HG03064 (cell line): ENCODE results near the gene ZNF774.
"Not testable (repeated sequence)": the region's sequence is repeated elsewhere in the genome, so short reads cannot be mapped to it uniquely, and the experiment has no call there.

Experiments used
- ATAC-seq: cut with Tn5 transposase; IDR thresholded peaks from one replicate; pipeline ENCODE4 v1.9.1; 2021; ENCODE audit warnings: low read depth; ENCODE audit not compliant: unreplicated experiment

The ZNF774 gene

DNA sequence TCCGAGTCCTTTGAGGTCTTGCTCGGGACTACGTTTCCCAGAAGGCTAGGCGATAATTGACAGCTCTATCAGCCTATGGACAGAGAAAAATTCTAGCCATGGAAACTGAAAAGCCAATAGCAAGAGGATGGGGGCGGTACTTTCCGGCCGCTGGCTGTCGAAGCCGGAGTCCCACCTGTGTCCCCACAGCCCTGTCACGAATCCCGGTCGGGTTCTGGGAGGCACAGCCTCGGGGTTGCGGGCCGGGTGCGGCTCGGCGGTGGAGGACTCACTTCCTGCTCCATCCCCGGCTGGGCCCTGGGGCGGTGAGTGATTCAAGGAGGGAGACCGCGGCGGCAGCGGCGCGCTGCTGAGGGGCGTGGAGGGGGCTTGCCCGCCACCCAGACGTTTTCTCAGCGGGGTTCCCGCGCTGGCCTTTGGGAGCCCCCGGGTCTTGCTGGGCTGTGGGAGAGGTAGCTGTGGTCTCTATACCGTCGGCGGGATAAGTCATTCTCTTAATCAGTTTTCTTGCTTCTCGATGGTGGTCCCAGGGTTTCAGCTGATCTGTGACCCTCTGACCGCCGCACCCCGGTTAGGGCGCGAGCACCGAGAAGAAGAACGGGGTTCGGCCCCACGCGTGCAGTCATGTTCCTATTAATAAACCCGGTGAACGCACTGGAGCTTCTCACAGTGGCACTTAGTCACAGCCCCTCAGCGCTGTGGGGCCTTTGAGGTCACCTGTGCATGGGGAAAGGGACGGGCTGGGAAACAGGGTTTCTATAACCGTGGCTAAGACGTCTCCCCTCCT lies at the start of gene ZNF774:
Gene ZNF774 (plus strand): TSS at position 178 of the 787 bp plus-strand sequence. CDS start 2,377 bp downstream, outside the sequence.
- ATAC-seq, result peak; percentile 97

DNA sequence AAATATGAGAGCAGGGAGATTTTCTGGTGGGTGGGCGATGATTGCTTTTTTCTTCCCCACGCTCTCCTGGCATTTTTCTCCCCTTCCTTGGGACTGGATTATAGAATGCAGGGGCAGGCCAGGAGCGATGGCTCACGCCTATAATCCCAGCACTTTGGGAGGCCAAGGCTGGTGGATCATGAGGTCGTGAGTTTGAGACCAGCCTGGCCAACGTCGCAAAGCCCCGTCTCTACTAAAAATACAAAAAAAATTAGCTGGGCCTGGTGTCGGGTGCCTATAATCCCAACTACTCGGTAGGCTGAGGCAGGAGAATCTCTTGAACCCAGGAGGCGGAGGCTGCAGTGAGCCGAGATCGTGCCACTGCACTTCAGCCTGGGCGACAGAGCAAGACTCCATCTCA lies 46.7 kb upstream of the ZNF774 start:
- not testable (repeated sequence) for ATAC-seq

DNA sequence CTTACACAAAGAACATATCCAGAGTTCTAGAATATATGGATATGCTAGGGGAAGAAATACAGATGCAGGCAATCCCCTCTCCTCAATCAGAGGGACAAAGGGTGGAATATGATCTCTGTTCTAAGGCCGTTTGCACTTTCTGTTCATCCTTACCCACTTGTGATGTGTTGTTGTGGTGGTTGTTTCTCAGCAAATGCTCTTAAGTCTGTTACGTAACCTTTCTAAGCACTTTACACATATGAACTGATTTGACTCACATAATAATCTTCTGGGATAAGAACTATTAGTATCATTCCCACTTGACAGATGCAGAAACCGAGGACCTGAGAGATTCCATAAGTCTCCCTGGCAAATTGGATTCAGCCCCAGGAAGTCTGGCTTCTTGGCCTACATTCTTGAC lies 46.2 kb upstream of the ZNF774 start:
- no peak for ATAC-seq

DNA sequence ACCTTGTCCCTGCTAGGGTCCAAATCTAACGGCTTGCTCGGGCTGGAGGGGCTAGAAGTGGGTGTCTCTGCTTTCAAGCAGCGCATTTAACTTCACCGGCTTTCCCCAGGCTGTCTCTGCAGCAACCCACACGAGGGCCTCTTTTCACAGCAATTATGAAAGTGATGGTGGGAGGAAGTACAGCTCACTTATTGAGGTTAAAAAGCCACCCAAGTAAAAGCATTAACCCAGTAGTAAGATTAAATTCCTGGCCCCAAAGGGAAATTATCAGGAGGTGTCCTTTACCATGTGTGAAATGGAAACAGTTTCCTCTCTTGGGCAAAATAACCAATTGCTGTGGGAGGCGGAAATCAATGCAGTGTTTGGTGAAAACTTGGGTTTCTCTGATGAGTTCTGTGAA lies 45.5 kb upstream of the ZNF774 start:
- no peak for ATAC-seq

DNA sequence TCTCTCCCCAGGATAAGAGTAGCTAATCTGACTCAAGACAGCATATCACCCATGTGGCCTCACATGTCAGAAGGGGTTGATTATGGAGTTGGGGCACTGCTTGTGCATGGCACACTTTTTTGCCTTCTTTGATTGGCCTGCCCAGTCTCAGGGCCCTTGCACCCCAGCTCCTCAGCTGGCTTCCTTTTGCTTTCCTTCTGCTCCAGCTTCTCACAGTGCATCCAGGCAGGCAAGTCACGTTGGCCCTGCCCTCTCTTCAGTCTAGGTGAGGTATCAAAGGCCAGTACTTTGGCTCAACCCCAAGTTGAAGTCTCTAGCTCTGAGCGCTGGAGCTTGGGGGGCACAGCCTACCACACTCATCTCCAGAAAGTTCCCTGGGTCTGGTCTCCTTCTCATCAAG lies 44.4 kb upstream of the ZNF774 start:
- ATAC-seq, result no peak

DNA sequence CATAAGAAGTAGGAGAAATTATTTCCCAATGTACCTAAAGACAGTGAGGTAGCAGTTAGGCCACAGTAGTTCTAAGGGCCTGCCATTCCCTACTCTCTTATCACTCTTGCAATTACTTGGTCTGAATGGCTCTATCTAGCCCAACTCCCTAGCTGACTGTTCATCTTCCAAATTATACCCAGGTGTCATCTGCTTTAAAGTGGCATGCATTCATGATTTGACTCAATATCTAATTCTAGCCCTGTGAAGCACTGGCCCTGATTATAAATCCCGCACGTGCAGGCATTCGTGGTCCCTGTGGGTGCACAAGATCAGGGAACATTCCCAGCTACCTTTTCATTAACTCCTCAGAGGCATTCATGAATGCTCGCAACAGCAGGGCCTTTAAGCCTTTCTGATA lies 43.1 kb upstream of the ZNF774 start:
- ATAC-seq, result no peak

DNA sequence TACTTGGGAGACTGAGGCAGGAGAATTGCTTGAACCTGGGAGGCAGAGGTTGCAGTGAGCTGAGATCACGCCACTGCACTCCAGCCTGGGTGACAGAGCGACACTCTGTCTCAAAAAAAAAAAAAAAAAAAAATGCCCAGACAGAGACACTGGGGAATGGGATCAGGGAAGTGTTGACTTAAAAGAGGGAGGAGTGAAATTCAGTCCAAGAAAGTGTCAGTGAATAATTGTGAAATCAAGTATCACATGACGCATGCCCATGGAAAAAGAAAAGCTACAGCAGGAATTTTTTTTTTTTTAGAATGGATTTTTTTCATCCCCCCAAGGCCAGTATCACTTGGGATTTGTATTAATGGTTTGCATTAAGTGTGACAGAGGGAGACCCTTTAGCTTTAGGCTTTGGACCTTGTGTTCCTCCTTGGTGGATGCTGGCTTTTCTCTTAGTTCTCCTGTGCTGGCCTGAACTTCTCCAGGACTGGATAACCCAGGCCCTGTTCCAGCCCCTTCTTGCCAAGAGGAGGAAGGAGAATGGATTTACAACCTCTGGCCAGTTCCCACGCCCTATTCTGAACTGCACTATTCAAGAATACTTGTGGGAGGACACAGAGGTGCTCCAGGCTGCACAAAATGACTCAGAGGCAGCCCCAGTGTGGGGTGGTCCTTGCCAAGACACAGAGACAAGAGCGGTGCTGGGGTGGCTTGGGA lies 36.7 kb upstream of the ZNF774 start:
- ATAC-seq, result no peak

DNA sequence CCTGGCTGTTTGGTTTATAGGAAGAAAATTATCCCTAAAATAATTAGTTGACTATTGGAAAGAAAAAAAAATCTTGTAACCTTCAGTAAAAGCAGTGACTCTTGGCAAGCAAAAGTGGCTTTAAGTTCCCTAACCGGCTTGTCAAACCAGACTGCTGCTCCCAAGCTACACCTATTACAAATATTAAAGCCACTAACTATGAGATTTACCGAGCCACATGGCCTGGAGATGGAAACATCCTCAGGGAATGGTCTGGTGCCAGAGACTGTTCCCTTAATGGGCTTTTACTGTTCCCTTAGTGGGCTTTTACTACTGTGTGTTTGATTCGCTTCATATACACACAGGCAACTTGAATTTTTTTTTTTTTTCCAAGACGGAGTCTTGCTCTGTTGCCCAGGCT lies 35.9 kb upstream of the ZNF774 start:
- no peak for ATAC-seq

DNA sequence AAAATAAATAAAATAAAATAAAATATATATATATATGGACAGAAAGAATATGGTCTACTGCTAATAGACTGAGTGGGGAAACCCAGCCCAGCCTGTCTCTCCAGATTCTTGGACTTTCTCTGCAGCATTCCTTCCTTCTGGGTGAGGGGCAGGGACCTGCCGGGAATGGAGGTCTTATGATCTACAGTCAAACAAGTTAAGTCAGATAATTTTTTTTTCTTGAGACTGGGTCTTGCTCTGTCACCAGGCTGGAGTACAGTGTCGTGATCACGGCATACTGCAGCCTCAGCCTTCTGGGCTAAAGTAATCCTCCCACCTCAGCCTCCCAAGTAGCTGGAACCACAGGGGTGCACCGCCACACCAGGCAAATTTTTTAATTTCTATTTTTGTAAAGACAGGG lies 33.5 kb upstream of the ZNF774 start:
- ATAC-seq, result no peak

DNA sequence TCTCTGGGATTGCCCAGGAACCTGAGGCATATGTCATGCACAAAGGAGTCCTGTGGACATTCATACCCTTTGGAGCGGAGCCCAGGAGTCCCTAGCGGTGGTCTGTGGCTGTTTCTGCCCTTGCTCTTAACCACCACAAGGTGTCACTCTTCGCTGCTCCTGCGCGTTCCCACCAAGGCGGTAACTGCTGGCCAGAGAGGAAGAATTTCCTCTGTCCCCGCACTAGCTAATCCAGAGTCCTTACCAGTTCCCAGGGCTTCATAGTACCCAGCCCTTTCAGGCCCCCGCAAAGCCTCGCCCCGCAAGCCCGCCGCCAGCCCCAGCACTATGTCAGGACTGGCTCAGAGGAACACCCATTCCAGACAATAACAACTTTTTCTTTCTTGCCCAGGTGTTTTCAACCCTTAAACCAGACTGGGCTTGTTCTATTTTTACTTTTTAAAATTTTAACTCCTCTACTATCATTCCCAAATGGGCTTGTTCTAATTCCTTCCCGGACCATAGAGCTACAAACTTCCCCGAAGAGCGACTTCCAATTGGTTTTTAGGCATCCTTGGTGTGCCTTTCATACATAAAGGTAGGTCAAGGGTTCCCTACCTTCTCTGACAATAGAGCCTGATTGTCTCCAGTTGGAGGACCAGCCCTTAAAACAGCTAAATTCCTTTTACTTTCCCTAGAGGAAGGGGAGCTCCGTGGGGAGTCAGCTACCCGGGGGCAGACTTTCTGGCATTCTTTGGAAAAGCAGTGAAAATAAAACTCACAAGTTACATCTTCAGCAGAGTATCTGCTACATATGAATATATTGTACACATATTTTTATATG lies 31.8 kb upstream of the ZNF774 start:
- no peak for ATAC-seq

DNA sequence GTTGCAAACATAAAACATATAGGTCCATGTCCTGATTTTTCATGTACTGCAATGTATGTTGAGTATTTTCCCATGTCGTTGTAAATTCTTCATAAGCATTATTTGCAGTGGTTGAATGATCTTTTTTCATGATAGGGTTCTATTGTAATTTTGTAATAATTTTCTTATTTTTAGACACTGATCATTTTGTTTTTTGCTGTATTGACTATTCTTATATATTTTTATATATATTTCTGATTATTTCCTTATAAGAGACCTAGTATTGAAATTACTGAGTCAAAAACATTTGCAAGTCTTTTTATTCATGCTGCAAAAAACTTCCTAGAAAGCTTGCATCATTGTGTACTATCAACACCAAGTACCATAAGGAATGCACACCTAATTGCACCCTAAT lies 31.2 kb upstream of the ZNF774 start:
- no peak for ATAC-seq

DNA sequence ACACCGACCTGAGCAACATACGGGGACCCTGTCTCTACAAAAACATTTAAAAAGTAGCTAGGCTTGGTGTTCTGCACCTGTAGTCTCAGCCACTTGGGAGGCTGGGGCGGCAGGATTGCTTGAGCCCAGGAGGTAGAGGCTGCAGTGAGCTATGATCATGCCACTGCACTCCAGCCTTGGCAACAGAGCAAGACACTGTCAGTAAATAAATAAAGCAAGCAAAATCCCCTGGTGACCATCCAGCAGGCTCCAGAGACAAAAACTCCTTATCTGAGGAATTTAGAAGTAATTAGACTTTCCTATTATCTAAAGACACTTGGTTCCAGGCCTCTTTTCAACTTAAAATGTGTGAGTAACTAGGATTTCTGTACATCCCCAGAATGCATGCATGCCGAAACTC lies 29.5 kb upstream of the ZNF774 start:
- no peak for ATAC-seq

DNA sequence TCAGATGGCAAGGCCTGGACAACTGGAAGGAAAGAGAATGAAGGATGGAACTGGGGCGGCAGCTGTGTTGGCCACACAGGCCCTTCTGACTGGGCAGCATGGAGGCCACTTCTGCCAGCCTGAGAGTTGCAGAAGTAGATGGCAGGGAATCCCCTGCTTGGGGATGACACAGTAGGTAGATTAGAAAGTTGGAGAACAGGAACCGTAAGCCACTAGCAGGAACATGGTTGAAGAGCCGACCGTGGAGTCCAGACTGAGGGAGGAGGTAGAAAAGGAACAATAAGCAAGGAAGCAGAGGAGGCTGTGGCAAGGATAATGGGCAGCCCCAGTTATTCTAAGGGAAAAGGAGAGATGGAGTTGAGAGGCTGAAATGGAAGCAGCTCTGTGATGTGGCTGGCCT lies 26.4 kb upstream of the ZNF774 start:
- ATAC-seq, result no peak

DNA sequence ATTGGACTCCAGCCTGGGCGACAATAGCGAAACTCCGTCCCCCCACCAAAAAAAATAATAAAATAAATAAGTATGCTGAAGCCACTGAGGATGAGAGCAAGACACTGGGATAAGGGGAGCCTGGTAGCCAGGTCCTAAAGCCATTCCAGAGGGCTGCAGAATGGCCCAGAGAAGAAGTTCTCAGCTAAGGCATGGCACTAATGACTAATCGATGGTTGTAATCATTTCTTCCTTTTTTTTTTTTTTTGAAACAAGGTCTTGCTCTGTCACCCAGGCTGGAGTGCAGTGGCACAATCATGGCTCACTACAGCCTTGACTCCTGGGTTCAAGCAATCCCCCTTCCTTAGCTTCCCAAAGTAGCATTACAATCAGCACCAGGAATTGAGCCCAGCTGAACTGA lies 25.6 kb upstream of the ZNF774 start:
- ATAC-seq, result no peak

DNA sequence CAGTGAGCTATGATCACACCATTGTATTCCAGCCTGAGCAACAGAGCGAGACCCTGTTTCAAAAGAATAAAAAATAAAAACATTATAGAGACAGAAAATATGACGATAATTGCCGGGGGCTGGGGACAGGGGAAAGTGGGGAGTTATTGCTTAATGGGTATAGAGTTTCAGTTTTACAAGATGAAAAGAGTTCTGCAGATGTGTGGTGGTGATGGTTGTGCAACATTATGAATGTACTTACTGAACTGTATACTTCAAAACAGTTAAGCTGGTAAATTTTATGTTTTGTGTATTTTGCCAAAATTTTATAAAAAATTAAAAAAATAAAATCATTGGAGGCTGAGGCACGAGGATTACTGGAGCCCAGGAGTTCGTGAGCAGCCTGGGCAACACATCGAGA lies 24.8 kb upstream of the ZNF774 start:
- no peak for ATAC-seq

DNA sequence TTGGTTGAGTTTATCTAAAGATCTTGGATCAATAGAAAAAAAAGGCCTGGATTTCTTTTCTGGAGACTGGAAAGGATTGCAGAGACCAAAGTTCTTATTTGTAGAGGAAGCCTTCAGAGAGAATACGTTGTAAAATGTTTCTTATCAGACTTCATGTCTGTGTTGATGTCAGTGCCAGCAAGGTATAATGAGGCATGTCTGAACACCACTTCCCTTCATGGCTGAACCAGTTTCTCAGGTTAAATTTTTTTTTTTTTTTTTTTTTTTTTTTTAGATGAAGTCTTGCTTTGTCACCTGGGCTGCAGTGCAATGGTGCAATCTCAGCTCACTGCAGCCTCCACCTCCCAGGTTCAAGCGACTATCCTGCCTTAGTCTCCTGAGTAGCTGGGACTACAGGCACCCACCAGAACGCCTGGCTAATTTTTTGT lies 17.8 kb upstream of the ZNF774 start:
- ATAC-seq, result no peak

DNA sequence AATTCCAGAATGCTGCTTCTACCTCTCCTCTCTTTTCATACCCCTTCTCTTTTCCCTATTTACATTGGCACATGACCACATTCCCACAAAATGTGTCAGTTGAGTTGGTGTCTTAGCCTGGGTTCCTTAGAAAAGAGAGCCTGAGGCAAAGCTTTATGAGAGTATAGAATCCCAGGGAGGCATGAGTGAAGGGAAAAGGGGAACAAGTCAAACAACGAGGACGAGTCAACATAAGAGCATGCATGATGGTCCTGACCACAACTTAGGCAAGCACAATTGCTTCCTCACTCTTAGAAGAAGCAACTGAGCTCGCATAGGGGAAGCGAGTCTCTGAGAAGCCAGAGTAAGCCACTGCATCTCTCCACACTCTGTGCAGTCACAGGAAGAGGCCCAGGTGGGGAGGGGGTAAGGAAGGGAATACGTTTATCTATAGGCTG lies 15.4 kb upstream of the ZNF774 start:
- ATAC-seq, result no peak

DNA sequence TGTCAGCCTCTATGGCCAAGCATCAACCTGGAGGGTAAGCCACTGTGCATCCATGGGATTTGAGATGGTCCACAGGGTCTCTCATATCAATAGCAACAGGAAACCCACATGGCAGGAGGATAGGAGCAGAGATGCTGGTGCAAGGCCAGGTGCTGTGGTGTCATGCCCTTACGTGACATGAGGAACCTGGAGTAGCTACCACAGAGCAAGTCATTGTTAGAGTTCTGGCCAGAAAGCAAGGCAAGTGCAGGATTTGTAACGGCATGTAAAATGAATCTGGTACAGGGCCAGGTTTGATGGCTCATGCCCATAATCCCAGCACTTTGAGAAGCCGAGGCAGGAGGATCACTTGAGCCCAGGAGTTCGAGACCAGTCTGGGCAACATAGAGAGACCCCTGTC lies 14.8 kb upstream of the ZNF774 start:
- ATAC-seq, result no peak

DNA sequence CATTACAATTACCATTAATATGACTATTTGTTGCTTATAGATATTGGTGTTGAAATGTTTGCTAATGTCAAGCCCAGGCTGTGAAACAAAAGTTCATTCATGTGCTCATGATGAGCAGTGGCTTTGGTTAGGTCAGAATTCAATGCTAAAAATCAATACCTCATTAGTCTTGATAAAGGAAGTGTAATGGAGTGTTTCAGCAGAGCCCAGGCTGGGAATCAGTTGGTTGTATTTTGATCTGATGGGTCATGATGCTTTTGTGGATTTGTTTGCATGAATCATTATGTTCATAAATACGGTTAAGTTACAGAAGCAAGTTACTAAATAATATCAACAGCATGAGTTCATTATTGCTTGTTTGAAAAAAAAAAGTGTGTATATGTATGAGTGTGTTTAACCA lies 13.6 kb upstream of the ZNF774 start:
- no peak for ATAC-seq

DNA sequence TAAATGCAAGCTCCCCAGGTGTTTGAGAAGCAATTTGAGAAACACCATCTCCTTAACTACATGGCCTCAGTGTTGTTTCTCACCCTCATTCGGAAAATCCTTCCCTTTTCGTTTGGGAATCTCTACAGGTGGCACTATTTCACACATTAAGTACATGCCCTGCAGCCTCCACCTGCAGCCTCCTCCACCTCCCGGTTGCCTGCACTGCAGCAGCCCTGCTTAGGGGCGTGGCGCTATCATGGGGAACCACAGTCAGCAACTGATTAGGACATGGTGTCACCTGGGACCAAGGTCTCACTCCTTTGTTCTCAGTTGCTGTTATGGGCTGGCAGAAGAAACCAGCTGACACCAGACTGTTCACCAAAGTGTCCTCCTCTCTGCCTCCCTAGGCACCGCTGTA lies 11.7 kb upstream of the ZNF774 start:
- ATAC-seq, result no peak

DNA sequence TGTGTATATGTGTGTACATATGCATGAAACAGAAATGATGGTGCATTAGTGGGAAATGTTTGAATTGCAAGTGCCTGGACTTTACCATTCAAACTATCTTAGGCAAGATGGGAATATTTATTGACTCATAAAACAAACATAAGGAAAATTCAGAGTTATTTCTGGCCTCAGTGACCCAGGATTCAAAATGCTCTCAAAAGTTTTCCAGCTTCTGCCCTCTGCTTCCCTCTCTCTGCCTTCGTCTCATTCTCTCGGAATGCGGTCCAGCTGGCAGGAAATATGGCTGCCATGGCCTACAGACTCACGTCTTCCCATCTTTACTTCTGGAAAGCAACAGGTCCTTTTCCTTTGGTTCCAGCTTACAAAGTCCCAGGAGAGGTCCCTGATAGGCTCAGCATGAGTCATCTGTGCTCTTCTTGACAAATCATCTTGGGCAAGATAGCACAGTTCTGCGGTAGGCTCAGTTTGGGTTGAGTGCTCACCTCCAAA lies 8.7 kb upstream of the ZNF774 start:
- ATAC-seq, result no peak
